K562 (cell line): Measurements from ENCODE around the gene DDC. TPM values are rescaled to one million over a fixed set of nuclear protein-coding genes. Genes with fewer than 3 reads are reported as not detected.

Experiments
- CBX2 ChIP-seq: fragments of 200-600 bp; sonication (generic); IDR thresholded peaks from one replicate; pipeline ENCODE4 v1.6.1; 2012; ENCODE audit warnings: mild to moderate bottlenecking, low read length, inconsistent platforms; ENCODE audit not compliant: insufficient read depth, poor library complexity, severe bottlenecking
- ELF2 ChIP-seq: fragments of 250-450 bp; sonication (Bioruptor Pico); IDR thresholded peaks from 2 replicates; pipeline ENCODE4 v1.5.0; 2021; ENCODE audit warnings: mild to moderate bottlenecking
- MEF2D ChIP-seq: conservative IDR thresholded peaks from 2 replicates; pipeline ENCODE4 v1.6.1; 2016; ENCODE audit warnings: low read depth, missing genetic modification characterization, missing compliant biosample characterization
- RFX5 ChIP-seq: IDR thresholded peaks from 2 replicates; pipeline ENCODE4 v1.6.1; 2011; ENCODE audit warnings: low read depth, mild to moderate bottlenecking, improper control_type of control experiment, low read length
- SIN3B ChIP-seq: fragments of 450-650 bp; IDR thresholded peaks from 2 replicates; pipeline ENCODE4 v1.6.1; 2017; ENCODE audit warnings: low read depth, mild to moderate bottlenecking, moderate library complexity
- SREBF2 ChIP-seq: sonication (generic); formaldehyde crosslinking; IDR thresholded peaks from 2 replicates; pipeline ENCODE4 v1.4.0; 2020; ENCODE audit warnings: mild to moderate bottlenecking, missing genetic modification reagents
- STAG1 ChIP-seq: sonication (generic); formaldehyde crosslinking; IDR thresholded peaks from 2 replicates; pipeline ENCODE4 v1.5.0; 2020; ENCODE audit warnings: missing genetic modification reagents, borderline replicate concordance
- ZBTB33 ChIP-seq: sonication (generic); formaldehyde crosslinking; IDR thresholded peaks from 2 replicates; pipeline ENCODE4 v1.8.1; 2023; ENCODE audit warnings: mild to moderate bottlenecking, missing genetic modification reagents
- ZC3H4 ChIP-seq: sonication (generic); formaldehyde crosslinking; IDR thresholded peaks from 2 replicates; pipeline ENCODE4 v1.9.0; 2021; ENCODE audit warnings: missing genetic modification reagents, borderline replicate concordance
- ZNF174 ChIP-seq: fragments of 250-450 bp; sonication (Bioruptor Pico); IDR thresholded peaks from 2 replicates; pipeline ENCODE4 v1.4.0; 2020; ENCODE audit warnings: mild to moderate bottlenecking
- ZNF184 ChIP-seq: sonication (generic); formaldehyde crosslinking; IDR thresholded peaks from 2 replicates; pipeline ENCODE4 v1.5.0; 2020; ENCODE audit warnings: missing genetic modification reagents
- ZNF561 ChIP-seq: fragments of 450-650 bp; formaldehyde crosslinking; conservative IDR thresholded peaks from 2 replicates; pipeline ENCODE4 v1.4.0; 2020; ENCODE audit warnings: mild to moderate bottlenecking, moderate library complexity
- ZNF699 ChIP-seq: fragments of 250-450 bp; sonication (Bioruptor Pico); IDR thresholded peaks from 2 replicates; pipeline ENCODE4 v1.8.0; 2021; ENCODE audit warnings: mild to moderate bottlenecking, moderate library complexity; ENCODE audit not compliant: insufficient replicate concordance
- polyA plus RNA-seq, 8 experiments: library from polyadenylated mRNA; depleted of rRNA in 4 of 8; stranded (reverse) in 5 of 8; unstranded in 3 of 8; fragments of >200 nt; fragmentation: Nextera tagmentation in 2 of 8; fragmentation: Illumina TruSeq in 1 of 8; extraction: Ambion mirVana in 2 of 8; extraction: Trizol in 1 of 8; gene quantifications; 2 replicates each; pipeline versions ENCODE4 v1.2.1 to v1.2.3, GENCODE V29; 2011 to 2014; ENCODE audit warnings: inconsistent platforms in 1 of 8, missing spikeins in 1 of 8
- total RNA-seq, 7 experiments: library from RNA; depleted of rRNA in 6 of 7; stranded (reverse); fragments of >200 nt in 6 of 7; fragmentation: Illumina TruSeq in 2 of 7; extraction: Trizol in 2 of 7; gene quantifications; 2 replicates each; pipeline versions ENCODE4 v1.2.1 to v1.2.3, GENCODE V29; 2011 to 2021; ENCODE audit warnings: low replicate concordance in 1 of 7
- TF ChIP-seq, protein P1 (sequence below): sonication (generic); formaldehyde crosslinking; IDR thresholded peaks from 2 replicates; pipeline ENCODE4 v1.8.1; 2022; ENCODE audit warnings: missing genetic modification reagents
- TF ChIP-seq, protein P2 (sequence below): fragments of 250-450 bp; sonication (Bioruptor Pico); IDR thresholded peaks from 2 replicates; pipeline ENCODE4 v1.4.0; 2020; ENCODE audit warnings: mild to moderate bottlenecking, moderate library complexity
- TF ChIP-seq, protein P3 (sequence below): fragments of 250-450 bp; sonication (Bioruptor Pico); IDR thresholded peaks from 2 replicates; pipeline ENCODE4 v1.4.0; 2020; ENCODE audit warnings: borderline replicate concordance
- TF ChIP-seq, protein P4 (sequence below): sonication (generic); formaldehyde crosslinking; IDR thresholded peaks from 2 replicates; pipeline ENCODE4 v1.8.0; 2022; ENCODE audit warnings: mild to moderate bottlenecking, missing genetic modification reagents

The DDC gene
- total and polyA plus RNA-seq, 9 of the 15 experiments (the other 6 are each of a cell fraction or from before 2014, with no cell fraction given), result not detected

DNA sequence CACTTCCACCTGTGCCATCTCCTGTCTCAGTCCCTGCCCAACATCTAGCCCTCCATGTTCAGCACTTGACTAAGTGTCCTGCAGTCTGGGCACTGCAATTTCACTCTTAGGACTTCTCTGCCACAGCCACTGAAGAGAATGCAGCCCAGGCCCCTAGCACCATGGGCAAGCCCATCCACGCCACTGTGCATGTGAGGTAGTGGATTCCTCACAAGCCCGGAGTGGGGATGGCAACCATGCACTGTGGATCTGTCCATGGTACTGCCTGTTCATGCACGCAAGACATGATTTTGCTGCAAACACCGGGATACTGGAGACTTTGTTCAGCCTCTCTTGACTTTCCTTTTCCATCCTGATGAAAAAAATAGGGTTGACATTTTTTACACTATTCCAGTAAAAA lies 12.3 kb downstream of the DDC start (continued):
- TF ChIP-seq RFX5, result no peak
- no peak for TF ChIP-seq ZNF174
- TF ChIP-seq CBX2, result no peak
- TF ChIP-seq ZBTB33 (CRISPR knock-in tag), result no peak
- no peak for TF ChIP-seq SIN3B
- TF ChIP-seq, protein P1, sequence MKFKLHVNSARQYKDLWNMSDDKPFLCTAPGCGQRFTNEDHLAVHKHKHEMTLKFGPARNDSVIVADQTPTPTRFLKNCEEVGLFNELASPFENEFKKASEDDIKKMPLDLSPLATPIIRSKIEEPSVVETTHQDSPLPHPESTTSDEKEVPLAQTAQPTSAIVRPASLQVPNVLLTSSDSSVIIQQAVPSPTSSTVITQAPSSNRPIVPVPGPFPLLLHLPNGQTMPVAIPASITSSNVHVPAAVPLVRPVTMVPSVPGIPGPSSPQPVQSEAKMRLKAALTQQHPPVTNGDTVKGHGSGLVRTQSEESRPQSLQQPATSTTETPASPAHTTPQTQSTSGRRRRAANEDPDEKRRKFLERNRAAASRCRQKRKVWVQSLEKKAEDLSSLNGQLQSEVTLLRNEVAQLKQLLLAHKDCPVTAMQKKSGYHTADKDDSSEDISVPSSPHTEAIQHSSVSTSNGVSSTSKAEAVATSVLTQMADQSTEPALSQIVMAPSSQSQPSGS (CRISPR knock-in tag), result 0 out of 2 replicates have a peak, but pooled peaks have one; percentile 29
- TF ChIP-seq, protein P2, sequence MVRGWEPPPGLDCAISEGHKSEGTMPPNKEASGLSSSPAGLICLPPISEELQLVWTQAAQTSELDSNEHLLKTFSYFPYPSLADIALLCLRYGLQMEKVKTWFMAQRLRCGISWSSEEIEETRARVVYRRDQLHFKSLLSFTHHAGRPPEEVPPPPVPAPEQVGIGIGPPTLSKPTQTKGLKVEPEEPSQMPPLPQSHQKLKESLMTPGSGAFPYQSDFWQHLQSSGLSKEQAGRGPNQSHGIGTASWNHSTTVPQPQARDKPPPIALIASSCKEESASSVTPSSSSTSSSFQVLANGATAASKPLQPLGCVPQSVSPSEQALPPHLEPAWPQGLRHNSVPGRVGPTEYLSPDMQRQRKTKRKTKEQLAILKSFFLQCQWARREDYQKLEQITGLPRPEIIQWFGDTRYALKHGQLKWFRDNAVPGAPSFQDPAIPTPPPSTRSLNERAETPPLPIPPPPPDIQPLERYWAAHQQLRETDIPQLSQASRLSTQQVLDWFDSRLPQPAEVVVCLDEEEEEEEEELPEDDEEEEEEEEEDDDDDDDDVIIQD (CRISPR knock-in tag), result no peak
- peak; percentile 21; the same call in 1 of the 2 replicates for TF ChIP-seq STAG1 (CRISPR knock-in tag)
- no peak for TF ChIP-seq ZNF184 (CRISPR knock-in tag)
- TF ChIP-seq ELF2 (CRISPR knock-in tag), result no peak
- no peak for TF ChIP-seq MEF2D (tag)
- TF ChIP-seq, protein P3, sequence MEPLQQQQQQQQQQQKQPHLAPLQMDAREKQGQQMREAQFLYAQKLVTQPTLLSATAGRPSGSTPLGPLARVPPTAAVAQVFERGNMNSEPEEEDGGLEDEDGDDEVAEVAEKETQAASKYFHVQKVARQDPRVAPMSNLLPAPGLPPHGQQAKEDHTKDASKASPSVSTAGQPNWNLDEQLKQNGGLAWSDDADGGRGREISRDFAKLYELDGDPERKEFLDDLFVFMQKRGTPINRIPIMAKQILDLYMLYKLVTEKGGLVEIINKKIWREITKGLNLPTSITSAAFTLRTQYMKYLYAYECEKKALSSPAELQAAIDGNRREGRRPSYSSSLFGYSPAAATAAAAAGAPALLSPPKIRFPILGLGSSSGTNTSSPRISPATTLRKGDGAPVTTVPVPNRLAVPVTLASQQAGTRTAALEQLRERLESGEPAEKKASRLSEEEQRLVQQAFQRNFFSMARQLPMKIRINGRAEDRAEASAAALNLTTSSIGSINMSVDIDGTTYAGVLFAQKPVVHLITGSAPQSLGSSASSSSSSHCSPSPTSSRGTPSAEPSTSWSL (CRISPR knock-in tag), result no peak
- no peak for TF ChIP-seq SREBF2 (CRISPR knock-in tag)
- TF ChIP-seq, protein P4, sequence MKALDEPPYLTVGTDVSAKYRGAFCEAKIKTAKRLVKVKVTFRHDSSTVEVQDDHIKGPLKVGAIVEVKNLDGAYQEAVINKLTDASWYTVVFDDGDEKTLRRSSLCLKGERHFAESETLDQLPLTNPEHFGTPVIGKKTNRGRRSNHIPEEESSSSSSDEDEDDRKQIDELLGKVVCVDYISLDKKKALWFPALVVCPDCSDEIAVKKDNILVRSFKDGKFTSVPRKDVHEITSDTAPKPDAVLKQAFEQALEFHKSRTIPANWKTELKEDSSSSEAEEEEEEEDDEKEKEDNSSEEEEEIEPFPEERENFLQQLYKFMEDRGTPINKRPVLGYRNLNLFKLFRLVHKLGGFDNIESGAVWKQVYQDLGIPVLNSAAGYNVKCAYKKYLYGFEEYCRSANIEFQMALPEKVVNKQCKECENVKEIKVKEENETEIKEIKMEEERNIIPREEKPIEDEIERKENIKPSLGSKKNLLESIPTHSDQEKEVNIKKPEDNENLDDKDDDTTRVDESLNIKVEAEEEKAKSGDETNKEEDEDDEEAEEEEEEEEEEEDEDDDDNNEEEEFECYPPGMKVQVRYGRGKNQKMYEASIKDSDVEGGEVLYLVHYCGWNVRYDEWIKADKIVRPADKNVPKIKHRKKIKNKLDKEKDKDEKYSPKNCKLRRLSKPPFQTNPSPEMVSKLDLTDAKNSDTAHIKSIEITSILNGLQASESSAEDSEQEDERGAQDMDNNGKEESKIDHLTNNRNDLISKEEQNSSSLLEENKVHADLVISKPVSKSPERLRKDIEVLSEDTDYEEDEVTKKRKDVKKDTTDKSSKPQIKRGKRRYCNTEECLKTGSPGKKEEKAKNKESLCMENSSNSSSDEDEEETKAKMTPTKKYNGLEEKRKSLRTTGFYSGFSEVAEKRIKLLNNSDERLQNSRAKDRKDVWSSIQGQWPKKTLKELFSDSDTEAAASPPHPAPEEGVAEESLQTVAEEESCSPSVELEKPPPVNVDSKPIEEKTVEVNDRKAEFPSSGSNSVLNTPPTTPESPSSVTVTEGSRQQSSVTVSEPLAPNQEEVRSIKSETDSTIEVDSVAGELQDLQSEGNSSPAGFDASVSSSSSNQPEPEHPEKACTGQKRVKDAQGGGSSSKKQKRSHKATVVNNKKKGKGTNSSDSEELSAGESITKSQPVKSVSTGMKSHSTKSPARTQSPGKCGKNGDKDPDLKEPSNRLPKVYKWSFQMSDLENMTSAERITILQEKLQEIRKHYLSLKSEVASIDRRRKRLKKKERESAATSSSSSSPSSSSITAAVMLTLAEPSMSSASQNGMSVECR (CRISPR knock-in tag), result 0 out of 2 replicates have a peak, but pooled peaks have one; percentile 32
- no peak for TF ChIP-seq ZNF561 (CRISPR knock-in tag)
- no peak for TF ChIP-seq ZC3H4 (CRISPR knock-in tag)
- no peak for TF ChIP-seq ZNF699 (CRISPR knock-in tag)
